Vagina (tissue), 2 donors: ENCODE results near the gene KRT33A.

ENCODE experiments used
- POLR2A ChIP-seq, 2 donors: fragments of 450-650 bp; IDR thresholded peaks; one replicate each; pipeline ENCODE4 v1.6.1; 2017; ENCODE audit warnings: antibody characterized with exemption in 2 of 2, mild to moderate bottlenecking in 2 of 2, moderate library complexity in 2 of 2
- TF ChIP-seq, protein P1 (sequence below), 3 experiments: fragments of 450-650 bp in 2 of 3; fragments of 200-600 bp in 1 of 3; sonication (generic) in 1 of 3; IDR thresholded peaks; one replicate each; pipeline ENCODE4 v1.5.1; 2017 to 2019; ENCODE audit warnings: antibody characterized with exemption in 3 of 3, mild to moderate bottlenecking in 2 of 3, moderate library complexity in 2 of 3

GRCh38 chr17:41343029-41343428 lies 7.6 kb downstream of the KRT33A start:
- TF ChIP-seq, protein P1, sequence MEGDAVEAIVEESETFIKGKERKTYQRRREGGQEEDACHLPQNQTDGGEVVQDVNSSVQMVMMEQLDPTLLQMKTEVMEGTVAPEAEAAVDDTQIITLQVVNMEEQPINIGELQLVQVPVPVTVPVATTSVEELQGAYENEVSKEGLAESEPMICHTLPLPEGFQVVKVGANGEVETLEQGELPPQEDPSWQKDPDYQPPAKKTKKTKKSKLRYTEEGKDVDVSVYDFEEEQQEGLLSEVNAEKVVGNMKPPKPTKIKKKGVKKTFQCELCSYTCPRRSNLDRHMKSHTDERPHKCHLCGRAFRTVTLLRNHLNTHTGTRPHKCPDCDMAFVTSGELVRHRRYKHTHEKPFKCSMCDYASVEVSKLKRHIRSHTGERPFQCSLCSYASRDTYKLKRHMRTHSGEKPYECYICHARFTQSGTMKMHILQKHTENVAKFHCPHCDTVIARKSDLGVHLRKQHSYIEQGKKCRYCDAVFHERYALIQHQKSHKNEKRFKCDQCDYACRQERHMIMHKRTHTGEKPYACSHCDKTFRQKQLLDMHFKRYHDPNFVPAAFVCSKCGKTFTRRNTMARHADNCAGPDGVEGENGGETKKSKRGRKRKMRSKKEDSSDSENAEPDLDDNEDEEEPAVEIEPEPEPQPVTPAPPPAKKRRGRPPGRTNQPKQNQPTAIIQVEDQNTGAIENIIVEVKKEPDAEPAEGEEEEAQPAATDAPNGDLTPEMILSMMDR (IDR thresholded peaks at IDR 0.05) = no peak
- TF ChIP-seq POLR2A (IDR thresholded peaks at IDR 0.05) = no peak
